GM19240 (cell line): ENCODE data around the gene AKAP13.

Experiments used
- DNase-seq: peaks from one replicate; pipeline ENCODE4 v3.0.0; 2011; ENCODE audit warnings: low spot score; ENCODE audit not compliant: insufficient read length

Gene AKAP13

GRCh38 chr15:85753261-85753660, 372.9 kb downstream of the AKAP13 start:
- no peak for DNase-seq

DNA sequence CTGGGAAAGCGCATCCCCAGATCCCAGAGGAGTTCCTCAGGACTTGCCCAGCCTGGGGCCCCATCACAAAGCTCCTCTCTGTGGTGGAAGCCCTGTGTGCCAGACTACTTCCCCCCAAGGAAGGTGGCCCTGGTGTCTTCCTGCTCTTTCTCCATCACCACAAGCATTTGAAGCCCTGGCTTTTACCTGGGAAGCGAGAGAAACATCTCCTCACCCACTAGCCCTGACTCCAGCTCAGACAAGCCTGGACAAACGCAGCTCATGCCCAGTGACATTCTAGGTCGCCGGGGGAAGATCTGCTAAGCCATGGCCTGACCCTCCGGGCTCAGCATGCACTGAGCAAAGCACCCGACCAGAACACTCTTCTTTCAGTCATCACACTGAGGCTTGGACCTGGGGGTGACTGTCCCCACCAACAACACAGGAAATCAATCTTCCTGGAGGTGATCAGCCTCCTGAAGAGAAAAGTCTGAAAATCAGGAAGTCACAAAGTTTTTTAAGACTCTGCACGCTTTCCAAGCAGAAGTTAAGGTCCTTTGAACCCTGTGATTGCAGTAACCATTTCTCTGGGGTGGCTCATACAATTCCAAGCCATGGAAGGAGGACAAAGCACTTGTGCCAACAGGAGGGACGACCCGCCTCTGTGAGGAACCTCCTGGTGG, 373.5 kb downstream of the AKAP13 start:
- DNase-seq: no peak

GRCh38 chr15:85754989-85755388, 374.6 kb downstream of the AKAP13 start:
- DNase-seq: no peak

DNA sequence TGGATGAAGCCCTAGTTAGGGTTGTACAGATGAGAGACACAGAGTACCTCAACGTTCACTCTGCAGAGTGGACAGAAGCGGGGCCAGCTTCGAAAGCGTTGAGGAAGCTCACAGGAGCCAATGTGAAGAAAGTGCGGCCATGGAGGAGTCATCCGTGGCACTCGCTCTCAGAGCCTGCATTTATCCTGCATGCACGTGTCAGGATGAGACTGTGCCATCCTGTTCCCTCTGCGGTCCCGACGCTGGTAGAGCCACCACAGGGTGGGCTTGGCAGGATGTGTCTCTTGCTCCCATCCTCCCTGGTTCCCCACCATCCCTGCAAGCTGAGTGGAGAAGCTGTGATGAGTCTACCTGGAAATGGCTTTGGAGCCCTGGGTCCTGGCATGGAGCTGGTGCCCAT, 375.1 kb downstream of the AKAP13 start:
- no peak for DNase-seq

GRCh38 chr15:85755942-85756341, 375.5 kb downstream of the AKAP13 start:
- no peak for DNase-seq

- DNase-seq: no peak
Observed at GRCh38 chr15:85756411-85757072, 376.1 kb downstream of the AKAP13 start.

DNA sequence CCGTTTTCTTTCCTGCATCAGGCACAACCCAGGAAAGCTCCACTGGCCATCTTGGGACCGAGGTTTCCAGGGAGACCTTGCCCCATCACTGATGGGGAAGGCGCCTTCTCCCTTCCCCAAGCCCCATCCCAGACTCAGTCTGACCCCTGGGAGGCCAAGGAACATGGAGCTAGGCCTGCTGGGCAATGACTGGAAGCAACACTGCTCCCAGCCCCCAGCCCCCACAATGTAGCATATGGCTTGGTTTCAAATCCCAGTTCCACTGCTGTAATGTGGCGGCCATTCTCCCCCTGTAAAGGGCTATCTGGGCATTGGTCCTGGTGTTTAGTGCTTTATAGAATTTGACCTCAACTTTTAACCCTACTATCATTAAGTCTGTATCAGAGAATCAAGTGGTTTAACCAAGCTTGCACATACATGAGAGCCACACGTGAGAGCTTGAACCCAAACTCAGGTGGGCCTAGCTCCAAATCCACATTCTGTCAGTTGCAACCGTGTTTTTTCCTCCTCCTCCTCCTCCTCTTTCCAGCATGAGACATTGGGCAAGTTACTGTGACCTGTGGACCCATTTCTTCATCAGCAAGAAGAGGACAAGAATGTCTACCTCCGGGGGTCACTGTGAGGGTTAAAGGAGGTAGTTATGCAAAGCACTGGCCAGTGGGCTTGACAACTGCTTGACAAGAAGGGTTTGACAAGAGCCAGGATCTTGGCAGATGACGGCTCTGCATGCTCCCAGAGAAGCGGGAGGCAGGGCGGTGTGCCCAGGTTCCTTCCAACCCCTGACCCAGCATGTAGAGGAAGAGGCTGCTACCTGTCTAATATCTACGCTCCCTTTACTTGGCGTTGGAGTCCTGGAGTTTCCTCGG, 376.9 kb downstream of the AKAP13 start:
- no peak for DNase-seq

DNA sequence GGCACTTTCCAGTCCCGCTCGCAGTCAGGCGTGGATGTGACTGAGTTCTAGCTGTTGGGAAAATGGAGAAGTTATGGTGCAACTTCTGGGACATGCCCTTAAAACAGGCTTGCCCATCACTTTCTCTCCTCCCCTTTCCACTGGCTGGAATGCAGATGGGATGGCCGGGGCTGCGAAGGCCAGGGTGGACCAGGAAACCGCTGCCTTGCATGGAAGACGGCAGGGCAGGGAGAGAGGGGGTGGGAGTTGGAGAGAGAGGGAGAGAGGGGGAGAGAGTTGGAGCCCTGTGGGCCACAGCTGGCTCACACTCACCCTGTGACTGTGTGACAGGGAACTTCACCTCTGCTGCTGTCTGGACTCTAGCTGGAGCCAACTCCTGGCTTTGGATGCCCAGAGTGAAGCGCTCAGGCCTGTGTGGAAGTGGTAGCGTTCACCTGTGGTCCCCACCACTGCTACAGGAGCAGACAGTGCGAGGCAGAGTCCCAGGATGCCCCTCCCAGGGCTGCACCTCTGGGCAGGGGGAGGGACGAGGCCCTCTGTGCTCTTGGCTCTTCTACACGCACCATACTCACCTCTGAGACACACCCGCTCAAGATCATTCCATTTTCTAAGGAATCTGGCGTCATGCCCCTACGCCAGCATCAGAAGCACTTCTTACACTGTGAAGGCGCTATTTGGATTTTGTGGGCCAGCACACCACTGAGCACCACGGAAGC, 377.7 kb downstream of the AKAP13 start:
- no peak for DNase-seq

- DNase-seq: no peak
Observed at GRCh38 chr15:85758655-85758978, 378.2 kb downstream of the AKAP13 start.

DNA sequence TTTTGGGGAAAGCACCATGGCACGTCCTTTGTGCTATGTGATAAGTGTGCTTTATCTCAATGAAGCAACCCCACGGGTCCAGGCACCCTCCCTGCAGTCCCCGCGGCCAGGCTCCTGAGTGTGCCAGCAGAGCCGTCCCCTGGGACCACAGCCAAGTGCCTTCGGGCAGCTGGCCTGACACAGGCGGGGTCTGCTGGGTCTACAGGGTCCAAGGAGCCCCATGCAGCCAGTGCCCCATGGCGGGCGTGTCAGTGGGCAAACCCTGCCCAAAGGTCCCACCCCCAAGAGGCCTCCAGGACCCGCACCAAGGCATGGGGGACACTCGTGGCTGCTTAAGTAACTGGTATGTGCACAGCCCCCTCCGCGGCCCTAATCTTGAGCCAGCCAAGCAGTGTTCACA, 379.0 kb downstream of the AKAP13 start:
- no peak for DNase-seq

- no peak for DNase-seq
Observed at GRCh38 chr15:85760049-85760448, 379.6 kb downstream of the AKAP13 start.

DNA sequence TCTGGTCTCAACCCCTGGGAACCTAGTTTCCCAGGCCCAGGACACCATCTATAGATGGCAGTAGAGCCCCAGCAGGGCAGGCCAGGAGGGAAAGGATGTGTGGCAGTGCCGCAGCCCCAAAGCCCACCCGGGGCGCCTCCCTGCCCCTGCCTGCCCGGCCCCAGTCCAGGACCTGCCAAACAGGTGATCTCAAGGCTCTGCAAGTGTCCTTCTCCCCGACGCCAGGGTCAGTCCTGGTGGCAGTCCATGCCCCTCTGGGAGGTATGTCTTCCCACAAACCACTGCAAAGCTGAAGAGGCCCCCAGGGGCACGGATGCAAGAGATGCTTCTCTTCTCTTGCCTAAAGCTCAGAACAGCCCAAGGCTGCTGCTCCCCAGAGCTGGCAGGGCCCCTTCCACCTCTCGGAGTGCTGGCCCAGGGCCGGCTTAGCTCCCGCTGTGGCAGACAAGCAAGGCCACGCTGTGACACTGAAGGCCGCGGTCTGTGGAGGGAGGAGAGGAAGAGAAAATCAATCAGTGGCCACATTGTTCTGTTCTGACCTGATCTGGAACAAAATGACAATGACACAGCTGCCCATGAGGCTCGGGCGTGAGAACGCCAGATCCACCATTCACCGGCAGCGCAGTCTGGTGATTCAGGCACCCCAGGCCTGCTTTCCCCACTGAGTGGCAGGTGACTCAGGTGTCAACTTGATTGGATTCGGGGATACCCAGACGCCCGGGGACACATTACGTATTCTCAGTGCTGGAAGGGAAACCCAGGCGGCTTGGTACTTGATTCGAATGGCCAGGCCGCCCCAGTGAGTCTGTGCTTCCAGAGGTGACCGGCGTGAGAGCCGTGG, 380.3 kb downstream of the AKAP13 start:
- no peak for DNase-seq

GRCh38 chr15:85761635-85762034, 381.2 kb downstream of the AKAP13 start:
- no peak for DNase-seq

DNA sequence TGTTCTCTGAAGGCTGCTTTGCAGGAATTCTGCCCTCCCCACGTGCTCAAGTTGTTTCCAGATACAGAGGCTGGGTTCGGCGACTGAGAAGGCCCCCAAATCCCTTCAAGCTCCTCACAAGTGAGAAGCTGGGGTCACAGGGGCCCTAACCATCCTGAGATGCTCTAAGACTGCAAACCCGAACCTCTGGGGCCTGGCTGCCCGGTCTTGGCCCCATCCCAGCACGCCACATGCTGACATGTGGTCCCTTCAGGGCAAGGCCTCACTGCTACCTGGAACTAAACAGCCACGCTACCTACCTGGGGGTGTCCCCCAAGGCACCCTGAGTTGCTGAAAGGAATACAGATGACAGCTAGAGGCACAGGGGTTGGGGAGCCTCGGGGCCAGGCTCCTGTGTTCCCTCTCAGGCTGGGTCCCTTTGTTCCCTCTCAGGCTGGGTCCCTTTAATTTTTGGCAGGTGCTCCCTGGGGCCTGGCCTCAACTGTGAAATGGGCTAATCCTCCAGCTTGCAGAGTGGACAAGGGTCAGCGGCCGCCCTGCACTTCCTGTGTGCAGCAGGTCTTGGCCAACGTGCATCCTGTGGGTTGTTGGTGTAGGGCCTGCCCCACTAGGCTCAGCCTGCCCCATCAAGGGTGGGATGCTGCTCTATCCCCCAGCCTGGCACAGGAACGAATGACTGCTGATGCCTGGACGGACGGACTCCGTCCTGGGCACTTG, 381.8 kb downstream of the AKAP13 start:
- DNase-seq: no peak

DNA sequence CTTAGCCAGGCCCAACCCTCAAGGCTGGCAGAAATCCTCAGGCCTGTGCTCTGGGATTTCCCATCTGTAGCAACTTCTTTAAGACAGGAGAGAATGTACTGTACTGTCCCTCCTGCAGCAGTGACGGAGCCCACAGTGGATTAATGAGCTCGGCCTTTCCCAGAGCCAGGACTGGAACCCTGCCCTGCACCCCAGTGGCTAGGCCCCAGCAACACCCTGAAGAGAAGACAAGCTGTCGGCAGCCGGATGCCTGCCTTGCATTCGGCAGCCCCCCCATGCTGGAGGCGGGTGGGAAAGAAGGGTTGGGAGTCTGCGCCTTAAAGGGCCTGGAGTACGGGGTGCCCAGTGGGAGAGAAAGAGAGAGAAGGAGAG, 382.3 kb downstream of the AKAP13 start:
- DNase-seq: no peak

DNA sequence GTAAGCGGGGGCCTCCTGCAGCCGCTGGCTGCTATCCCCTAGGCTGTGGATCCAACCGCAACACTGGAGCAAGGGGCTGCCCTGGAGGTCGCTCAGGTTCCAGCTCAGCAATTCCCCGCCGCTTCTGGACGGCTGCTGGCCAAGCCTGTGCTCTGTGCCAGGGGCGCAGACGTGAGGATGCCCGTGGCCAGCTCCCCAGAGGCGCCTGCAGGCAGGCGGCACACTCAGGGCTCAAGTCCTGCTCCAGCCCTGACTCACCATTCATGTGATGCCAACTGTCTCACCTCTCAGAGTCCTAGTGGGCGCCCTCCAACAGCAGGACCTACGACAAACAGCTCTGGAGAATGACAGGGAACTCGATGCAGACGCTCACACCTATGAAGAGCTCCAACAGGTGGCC, 382.8 kb downstream of the AKAP13 start:
- DNase-seq: no peak

DNA sequence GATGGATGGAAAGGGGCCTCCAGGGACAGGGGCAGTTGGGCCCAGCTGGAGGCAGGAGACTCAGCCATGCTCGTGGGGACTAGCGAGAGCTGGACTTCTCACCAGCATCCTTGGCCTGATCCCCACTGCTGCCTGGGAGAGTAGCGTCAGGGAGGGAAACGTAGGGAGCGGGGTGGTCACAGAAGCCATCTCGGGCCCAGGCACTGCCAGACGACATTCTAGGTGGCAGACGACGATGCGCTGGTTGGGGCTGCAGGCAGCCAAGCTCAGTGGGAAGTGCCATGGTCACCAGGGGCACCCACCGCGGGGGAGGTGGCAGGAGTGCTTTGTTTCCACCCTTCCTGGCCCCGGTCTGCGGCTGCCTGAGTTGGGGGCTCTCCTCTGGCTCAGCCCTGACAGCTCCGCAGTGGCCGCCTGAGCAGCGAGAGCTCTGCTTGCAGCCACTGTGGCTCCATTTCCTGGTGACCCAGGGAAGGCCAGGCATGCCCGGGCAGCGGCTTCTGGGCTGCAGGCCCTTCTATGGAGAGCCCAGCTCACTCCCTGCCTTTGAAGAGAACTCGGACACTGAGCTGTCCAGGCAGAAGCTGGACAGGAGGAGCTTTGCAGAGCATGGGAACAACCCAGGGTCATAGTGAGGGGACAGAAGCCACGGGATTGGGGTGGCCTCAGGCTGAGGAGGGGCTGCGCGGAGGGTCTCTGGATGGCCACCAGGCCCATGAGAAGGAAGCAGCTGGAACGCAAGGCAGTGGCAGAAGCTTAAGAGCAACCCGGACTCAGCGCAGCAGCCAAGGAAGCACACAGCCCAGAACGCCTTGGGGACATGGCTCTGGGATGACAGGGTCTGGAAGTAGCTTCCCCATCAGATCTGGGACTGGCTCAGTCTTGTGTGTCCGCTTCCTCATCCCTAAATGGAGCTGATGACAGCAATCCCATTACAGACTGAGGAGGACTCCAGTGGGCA, 383.6 kb downstream of the AKAP13 start:
- no peak for DNase-seq

GRCh38 chr15:85764649-85765277, 384.4 kb downstream of the AKAP13 start:
- no peak for DNase-seq
